K562 (cell line): ENCODE measurements around the gene GAL3ST1. TPM values are rescaled to one million over a fixed set of nuclear protein-coding genes. Genes with fewer than 3 reads are reported as not detected.
"Not testable (repeated sequence)": the region's sequence is repeated elsewhere in the genome, so short reads cannot be mapped to it uniquely, and the experiment has no call there.

Source experiments
- ATAC-seq: fragments of 200-7000 bp; cut with Tn5 transposase; 3 replicates; pipeline ENCODE4 v1.9.1; 2020; ENCODE audit warnings: moderate library complexity
- BruUV-seq: library from RNA; stranded (reverse); fragments of 400-500 nt; replicated peaks from 2 replicates; lab custom pipeline; 2021; lab: Mats Ljungman, UMichigan
- CTCF ChIA-PET: fragments of 300-600 bp; formaldehyde crosslinking; extraction: SDS; loops from one replicate; lab custom pipeline; 2021; ENCODE audit warnings: low intra/inter-chr PET ratio; lab: Yijun Ruan, JAX
- POLR2A ChIA-PET: fragments of 300-600, 350-650 bp; sonication (Branson Sonifier 250); formaldehyde crosslinking; extraction: SDS; loops from one replicate; lab custom pipeline; 2021; ENCODE audit warnings: antibody characterized with exemption, inconsistent platforms; lab: Yijun Ruan, JAX
- DNase-seq, 4 experiments: peaks; one replicate each; pipeline versions ENCODE4 v3.0.0 to v3.0.0-alpha.2; 2011 to 2018; ENCODE audit warnings: low spot score in 3 of 4, mixed read lengths in 3 of 4; ENCODE audit errors: extremely low read depth in 1 of 4
- FAIRE-seq: peaks from 2 replicates; lab custom pipeline; 2011; peaks lifted over from hg19 to GRCh38; lab: Jason Lieb, UNC
- H2AFZ ChIP-seq: 2 replicates; pipeline ENCODE4 v1.6.0; 2011; ENCODE audit warnings: low read depth, low read length, control low read depth, inconsistent platforms
- H3K27ac ChIP-seq: fragments of 200-600 bp; 3 replicates; pipeline ENCODE4 v1.8.0; 2011; ENCODE audit warnings: low read depth, mild to moderate bottlenecking, control low read depth, inconsistent platforms, low read length, moderate library complexity, mixed read lengths; ENCODE audit errors: extremely low read depth
- H3K27me3 ChIP-seq, 2 experiments: fragments of 300-600 bp in 1 of 2; 2 replicates in 1 of 2; 3 replicates in 1 of 2; pipeline versions ENCODE4 v1.6.0 to v1.8.0; 2011; ENCODE audit warnings: inconsistent platforms in 2 of 2, low read length in 2 of 2, mild to moderate bottlenecking in 1 of 2, mixed read lengths in 1 of 2, moderate library complexity in 1 of 2; ENCODE audit not compliant: control insufficient read depth in 2 of 2, insufficient read depth in 2 of 2
- H3K36me3 ChIP-seq: fragments of 300-600 bp; 3 replicates; pipeline ENCODE4 v1.8.0; 2011; ENCODE audit warnings: mild to moderate bottlenecking, low read length, inconsistent platforms; ENCODE audit not compliant: control insufficient read depth, insufficient read depth
- H3K4me1 ChIP-seq, 2 experiments: fragments of 200-600 bp in 1 of 2; replicated peaks in 1 of 2; 2 replicates in 1 of 2; 3 replicates in 1 of 2; pipeline versions ENCODE4 v1.5.1 to v1.8.0; 2011; ENCODE audit warnings: inconsistent platforms in 2 of 2, low read length in 2 of 2, mild to moderate bottlenecking in 1 of 2, mixed read lengths in 1 of 2, moderate library complexity in 1 of 2; ENCODE audit not compliant: control insufficient read depth in 2 of 2, insufficient read depth in 2 of 2
- H3K4me2 ChIP-seq: 2 replicates; pipeline ENCODE4 v1.6.1; 2011; ENCODE audit warnings: low read length, control low read depth, inconsistent platforms, mixed read lengths; ENCODE audit not compliant: insufficient read depth
- H3K4me3 ChIP-seq: fragments of 200-600 bp; sonication (generic), shearing (Covaris generic); 2 replicates; pipeline ENCODE4 v1.5.1; 2016; ENCODE audit warnings: control low read depth, inconsistent platforms
- H3K79me2 ChIP-seq: fragments of 200-600 bp; 3 replicates; pipeline ENCODE4 v1.8.0; 2011; ENCODE audit warnings: low read length, inconsistent platforms; ENCODE audit not compliant: control insufficient read depth, insufficient read depth
- H3K9ac ChIP-seq, 2 experiments: 2 replicates each; pipeline versions ENCODE4 v1.6.0 to v1.6.1; 2011; ENCODE audit warnings: low read depth in 2 of 2, low read length in 2 of 2, control low read depth in 1 of 2, inconsistent platforms in 1 of 2, mild to moderate bottlenecking in 1 of 2, mixed read lengths in 1 of 2; ENCODE audit not compliant: insufficient read depth in 1 of 2
- H3K9me1 ChIP-seq: one replicate; pipeline ENCODE4 v1.6.0; 2011; ENCODE audit warnings: inconsistent platforms, mild to moderate bottlenecking, low read length, moderate library complexity; ENCODE audit not compliant: control insufficient read depth, insufficient read depth
- H3K9me3 ChIP-seq: replicated peaks from 2 replicates; pipeline ENCODE4 v1.5.1; 2011; ENCODE audit warnings: low read depth, low read length, inconsistent platforms; ENCODE audit not compliant: control insufficient read depth, insufficient read depth
- H4K20me1 ChIP-seq: replicated peaks from 2 replicates; pipeline ENCODE4 v1.6.1; 2011; ENCODE audit warnings: low read length, inconsistent platforms, mixed read lengths; ENCODE audit not compliant: control insufficient read depth, insufficient read depth
- MTA3 ChIP-seq: fragments of 450-650 bp; formaldehyde crosslinking; IDR thresholded peaks from 2 replicates; pipeline ENCODE4 v1.6.1; 2017; ENCODE audit warnings: mild to moderate bottlenecking, borderline replicate concordance
- NRF1 ChIP-seq, 2 experiments: fragments of 450-650 bp; IDR thresholded peaks in 1 of 2; conservative IDR thresholded peaks in 1 of 2; 2 replicates each; pipeline ENCODE4 v1.6.1; 2014; ENCODE audit warnings: mild to moderate bottlenecking in 2 of 2
- SPI1 ChIP-seq: IDR thresholded peaks from 2 replicates; pipeline ENCODE4 v1.6.1; 2011; ENCODE audit warnings: low read depth, low read length, control low read depth, borderline replicate concordance
- WGBS: fragments of 100-300 bp; shearing (Covaris generic); methylation state at CpG from one replicate; pipeline ENCODE4 v1.1.6; 2016; ENCODE audit warnings: low coverage, mixed read lengths; ENCODE audit not compliant: insufficient coverage; ENCODE audit errors: missing lambda C conversion rate; 5-methylcytosine and 5-hydroxymethylcytosine counted together
- in situ Hi-C: fragments of 300-500 bp; cut with MboI; formaldehyde crosslinking; loops from 4 replicates; pipeline ENCODE4 v1.15.0; 2018; ENCODE audit warnings: inconsistent platforms, mixed read lengths
- intact Hi-C: fragments of 100-400 bp; cut with micrococcal nuclease; formaldehyde crosslinking; loops from 2 replicates; pipeline ENCODE4 v1.14.2; 2022
- polyA plus RNA-seq, 8 experiments: library from polyadenylated mRNA; depleted of rRNA in 4 of 8; stranded (reverse) in 5 of 8; unstranded in 3 of 8; fragments of >200 nt; fragmentation: Nextera tagmentation in 2 of 8; fragmentation: Illumina TruSeq in 1 of 8; extraction: Ambion mirVana in 2 of 8; extraction: Trizol in 1 of 8; gene quantifications; 2 replicates each; pipeline versions ENCODE4 v1.2.1 to v1.2.3, GENCODE V29; 2011 to 2014; ENCODE audit warnings: inconsistent platforms in 1 of 8, missing spikeins in 1 of 8
- total RNA-seq, 7 experiments: library from RNA; depleted of rRNA in 6 of 7; stranded (reverse); fragments of >200 nt in 6 of 7; fragmentation: Illumina TruSeq in 2 of 7; extraction: Trizol in 2 of 7; gene quantifications; 2 replicates each; pipeline versions ENCODE4 v1.2.1 to v1.2.3, GENCODE V29; 2011 to 2021; ENCODE audit warnings: low replicate concordance in 1 of 7

GAL3ST1 gene
- total and polyA plus RNA-seq, 9 of the 15 experiments (the other 6 are each of a cell fraction or from before 2014, with no cell fraction given), result 0.03 to 1.9 (median 0.33) TPM; not detected in 1

GRCh38 chr22:30592360-30592713 is 17.9 kb upstream of the GAL3ST1 start:
- H3K9me3 ChIP-seq, H3K27me3 ChIP-seq, FAIRE-seq, H3K27ac ChIP-seq, intact Hi-C loops, ATAC-seq, H3K4me3 ChIP-seq, DNase-seq, CTCF ChIA-PET, H2AFZ ChIP-seq, BruUV-seq, H3K9ac ChIP-seq, in situ Hi-C loops, H4K20me1 ChIP-seq, H3K4me1 ChIP-seq, H3K9me1 ChIP-seq: not testable (repeated sequence)
- Histone ChIP-seq H3K4me2 (peak overlapping the region; percentile 96), H3K79me2 (peaks cover 32% of the 10 kb centered on the region), H3K36me3 (peaks cover 33% of the 10 kb centered on the region)
- TF ChIP-seq MTA3, result 0 out of 2 replicates have a peak, but pooled peaks have one; percentile 8
- TF ChIP-seq NRF1 (conservative IDR thresholded peaks at IDR 0.05 in 1 of 2, IDR thresholded peaks at IDR 0.05 in 1 of 2), result peak; percentile 20 to 46; a peak in 1 of 4 replicates
- POLR2A ChIA-PET, result interaction anchor here (0.8 to 1.8 kb wide), 6 partner anchors 9 to 154 kb away, joined by 3 to 11 read pairs (median 5); partner anchors contain the start of gene TCN2
- 31% methylated on average over 17 of the region's 18 CpGs for WGBS

- Histone ChIP-seq H3K9ac (peak within 1 kb of the TSS; percentile 90 to 92), H3K79me2 (peaks cover 32% of the 10 kb centered on the region), H3K9me3 (no peaks in the 10 kb centered on the region), H4K20me1 (no peaks in the 10 kb centered on the region), H3K27me3 (no peaks in the 10 kb centered on the region), H3K27ac (peak within 1 kb of the TSS; percentile 93), H3K4me2 (peak within 1 kb of the TSS; percentile 96), H2AFZ (peak within 1 kb of the TSS; percentile 90), H3K9me1 (no peaks in the 10 kb centered on the region), H3K4me1 (peaks cover 0 to 6% of the 10 kb centered on the region in 2 experiments; a peak in 2 of 5 replicates), H3K36me3 (peaks cover 38% of the 10 kb centered on the region), H3K4me3 (peak within 1 kb of the TSS; percentile 61)
- WGBS, result 1% methylated on average over 40 of the region's 49 CpGs
- ChIA-PET CTCF (interaction anchor here (0.5 kb wide), 1 partner anchor 173 kb away, joined by 3 read pairs; no protein-coding TSS in a partner anchor), POLR2A (interaction anchor here (0.8 to 1.8 kb wide), 8 partner anchors 10 to 154 kb away, joined by 3 to 11 read pairs (median 5); partner anchors contain the start of gene TCN2)
- no TSS peak for BruUV-seq
- ATAC-seq (peak; percentile 99), FAIRE-seq (peak; percentile 99), DNase-seq (peak; percentile 89 to 97 (median 92))
- intact Hi-C loops, result no loop called here
- in situ Hi-C loops, result no loop called here
- peak; percentile 72 for TF ChIP-seq SPI1
Observed at GRCh38 chr22:30591588-30592359, 17.3 kb upstream of the GAL3ST1 start, which contains the start of gene PES1. PES1 (minus strand) TSS chr22:30591910; CDS start chr22:30591833, 77 bp downstream.
